ENCODE results near the gene FAM110C. TPM values are rescaled to one million over a fixed set of nuclear protein-coding genes. Genes with fewer than 3 reads are reported as not detected.

Gene FAM110C
- total RNA-seq = 24.7 and 31.4 TPM in 2 replicates

- peak; percentile 88 for DNase-seq (ENCODE audit: low read depth)
These were observed at the start of gene FAM110C for GRCh38 chr2:46471-47345. FAM110C (minus strand) TSS chr2:46505; CDS start chr2:46385, 120 bp downstream.

GRCh38 chr2:92326-92725, 46.0 kb upstream of the FAM110C start:
- no peak for DNase-seq (ENCODE audit: low read depth)

- no peak for DNase-seq (ENCODE audit: low read depth)
These were observed 44.5 kb upstream of the FAM110C start for GRCh38 chr2:90645-91312.

GRCh38 chr2:85761-86160, 39.5 kb upstream of the FAM110C start:
- DNase-seq (ENCODE audit: low read depth) = peak; percentile 99

- DNase-seq (ENCODE audit: low read depth) = peak; percentile 65
These were observed 37.8 kb upstream of the FAM110C start for GRCh38 chr2:84121-84520.

- peak; percentile 77 for DNase-seq (ENCODE audit: low read depth)
These were observed 34.8 kb upstream of the FAM110C start for GRCh38 chr2:80971-81736.

GRCh38 chr2:80378-80777, 34.1 kb upstream of the FAM110C start:
- DNase-seq (ENCODE audit: low read depth) = no peak

- DNase-seq (ENCODE audit: low read depth) = peak; percentile 49
These were observed 25.2 kb upstream of the FAM110C start for GRCh38 chr2:71309-72035.

- DNase-seq (ENCODE audit: low read depth) = peak; percentile 90
These were observed 23.4 kb upstream of the FAM110C start for GRCh38 chr2:69366-70344.

GRCh38 chr2:68637-69036, 22.3 kb upstream of the FAM110C start:
- DNase-seq (ENCODE audit: low read depth) = peak; percentile 53

- DNase-seq (ENCODE audit: low read depth) = no peak
These were observed 20.5 kb upstream of the FAM110C start for GRCh38 chr2:66853-67252.

- no peak for DNase-seq (ENCODE audit: low read depth)
These were observed 18.8 kb upstream of the FAM110C start for GRCh38 chr2:65121-65520.

GRCh38 chr2:55587-56448, 9.5 kb upstream of the FAM110C start:
- no peak for DNase-seq (ENCODE audit: low read depth)

- DNase-seq (ENCODE audit: low read depth) = no peak
These were observed 5.3 kb upstream of the FAM110C start for GRCh38 chr2:51613-52012.

GRCh38 chr2:47737-48136, 1.4 kb upstream of the FAM110C start:
- peak; percentile 43 for DNase-seq (ENCODE audit: low read depth)

- no peak for DNase-seq (ENCODE audit: low read depth)
These were observed 1.0 kb upstream of the FAM110C start for GRCh38 chr2:47346-47725.

- DNase-seq (ENCODE audit: low read depth) = no peak
These were observed 204 bp downstream of the FAM110C start for GRCh38 chr2:46131-46470.

- no peak for DNase-seq (ENCODE audit: low read depth)
These were observed 769 bp downstream of the FAM110C start for GRCh38 chr2:45342-46130.
